ENCODE results near the gene SRBD1. TPM values are rescaled to one million over a fixed set of nuclear protein-coding genes. Genes with fewer than 3 reads are reported as not detected.

Gene SRBD1
- total and polyA plus RNA-seq, 2 of the 8 experiments (the other 6 are each of a cell fraction or from before 2014, with no cell fraction given): 4.6 to 20.0 TPM

GRCh38 chr2:45651415-45652089 lies 40.5 kb upstream of the SRBD1 start, which contains the start of gene PRKCE:
Gene PRKCE (plus strand): TSS chr2:45651675.
- Histone ChIP-seq H3K23me2 (ENCODE audit: low read depth, low read length) (peaks cover 22% of the 10 kb centered on the region), H4K20me1 (replicated peaks in 1 of 2; ENCODE audit: control insufficient read depth in 1 of 2, insufficient read depth in 2 of 2, low read length in 2 of 2) (peaks cover 0 to 3% of the 10 kb centered on the region in 2 experiments), H2BK120ac (replicated peaks; ENCODE audit: low read depth, low read length) (no peak within 1 kb of the TSS), H3K9me3 (ENCODE audit: insufficient read depth in 2 of 2, low read depth in 1 of 2, low read length in 1 of 2) (no peaks in the 10 kb centered on the region), H3K4me2 (ENCODE audit: insufficient read depth in 1 of 2, low read depth in 2 of 2, low read length in 2 of 2) (peak within 1 kb of the TSS; percentile 95 to 97), H3K4me3 (ENCODE audit: extremely low read depth in 1 of 4, insufficient read depth in 2 of 4, low read depth in 3 of 4, low read length in 4 of 4) (peak within 1 kb of the TSS; percentile 39 to 82 (median 72)), H3K18ac (ENCODE audit: extremely low read depth, low read length) (no peak within 1 kb of the TSS; the same call in 1 of the 2 replicates), H3K79me1 (ENCODE audit: low read depth, low read length) (no peaks in the 10 kb centered on the region), H3K36me3 (ENCODE audit: control insufficient read depth in 2 of 4, insufficient read depth in 4 of 4, low read length in 3 of 4) (no peaks in the 10 kb centered on the region), H3K27ac (ENCODE audit: low read depth, low read length) (no peak within 1 kb of the TSS), H3K27me3 (replicated peaks in 1 of 4; ENCODE audit: control insufficient read depth in 3 of 4, extremely low read depth in 1 of 4, insufficient read depth in 3 of 4, low read length in 3 of 4) (peaks cover 31 to 72% (median 52%) of the 10 kb centered on the region in 4 experiments), H3K9ac (replicated peaks in 1 of 4; ENCODE audit: extremely low read depth in 1 of 4, low read depth in 3 of 4, low read length in 3 of 4) (peak within 1 kb of the TSS in 1 of 4 experiments; percentile 53; a peak in 1 of 7 replicates), H3K14ac (ENCODE audit: insufficient read length) (no peak within 1 kb of the TSS), H4K91ac (replicated peaks; ENCODE audit: insufficient read length, low read length) (no peak within 1 kb of the TSS), H3K79me2 (ENCODE audit: control insufficient read depth in 1 of 2, insufficient read depth in 2 of 2, low read length in 2 of 2) (no peaks in the 10 kb centered on the region), H2BK5ac (ENCODE audit: low read depth, low read length) (no peak within 1 kb of the TSS), H2BK15ac (ENCODE audit: low read length) (peak within 1 kb of the TSS; percentile 88; the same call in 1 of the 2 replicates), H3K23ac (ENCODE audit: insufficient read length) (no peak within 1 kb of the TSS), H2BK20ac (ENCODE audit: low read length) (peak within 1 kb of the TSS; percentile 82; the same call in 1 of the 2 replicates), H3K4me1 (replicated peaks in 1 of 4; ENCODE audit: control insufficient read depth in 3 of 4, insufficient read depth in 4 of 4, low read length in 3 of 4) (peaks cover 2 to 4% (median 3%) of the 10 kb centered on the region in 4 experiments), H2AFZ (ENCODE audit: low read length) (peak within 1 kb of the TSS; percentile 97; the same call in 1 of the 2 replicates), H2BK12ac (ENCODE audit: low read depth, low read length) (peak within 1 kb of the TSS; percentile 29; the same call in 1 of the 2 replicates), H3K56ac (replicated peaks; ENCODE audit: insufficient read length, low read depth, low read length) (no peak within 1 kb of the TSS), H2AK5ac (ENCODE audit: low read depth, low read length) (no peak within 1 kb of the TSS), H3K4ac (replicated peaks; ENCODE audit: insufficient read length, low read depth, low read length) (no peak within 1 kb of the TSS), H4K8ac (ENCODE audit: extremely low read depth, insufficient read depth, low read length) (peak within 1 kb of the TSS; percentile 30; the same call in 1 of the 2 replicates), H4K5ac (ENCODE audit: insufficient read length, low read depth, low read length) (no peak within 1 kb of the TSS)
- CTCF ChIA-PET (ENCODE audit: partially characterized antibody): interaction anchor here (0.5 to 1.2 kb wide), 4 partner anchors 34 to 864 kb away, joined by 3 read pairs; no protein-coding TSS in a partner anchor
- POLR2A ChIA-PET (ENCODE audit: partially characterized antibody): interaction anchor here (1.3 kb wide), 1 partner anchor 280 kb away, joined by 3 read pairs; no protein-coding TSS in a partner anchor
- FAIRE-seq: no peak
- 1% methylated on average over 27 of the region's 66 CpGs; no CpG with 5 or more reads in 1 of the 2 experiments for WGBS, 2 experiments (ENCODE audit: extremely low coverage in 1 of 2, insufficient coverage in 1 of 2, insufficient read length in 1 of 2, insufficient replicate concordance in 2 of 2, low coverage in 1 of 2, low lambda C conversion rate in 2 of 2, missing lambda C conversion rate in 1 of 2)
- DNase-seq (ENCODE audit: low read depth in 1 of 2, low spot score in 2 of 2): peak in 1 of 2 experiments; percentile 68
- TF ChIP-seq SUZ12 (IDR thresholded peaks at IDR 0.05; ENCODE audit: low read length): peak; percentile 87
- TF ChIP-seq TAF7 (optimal IDR thresholded peaks at IDR 0.05; ENCODE audit: borderline replicate concordance, low read depth, low read length): no peak
- TF ChIP-seq ZNF274 (IDR thresholded peaks at IDR 0.05; ENCODE audit: borderline replicate concordance, extremely low read depth, low read length): no peak
- TF ChIP-seq RNF2 (IDR thresholded peaks at IDR 0.05; ENCODE audit: borderline replicate concordance, low read depth, low read length, missing control alignments, poor library complexity, severe bottlenecking): peak; percentile 72
- TF ChIP-seq MAX (IDR thresholded peaks at IDR 0.05): no peak
- TF ChIP-seq ASH2L (IDR thresholded peaks at IDR 0.05; ENCODE audit: low read length): peak; percentile 43
- no peak for TF ChIP-seq GTF2F1 (IDR thresholded peaks at IDR 0.05; ENCODE audit: borderline replicate concordance, low read depth, low read length)
- no peak for TF ChIP-seq CHD2 (IDR thresholded peaks at IDR 0.05; ENCODE audit: low read length)
- no peak for TF ChIP-seq NRF1 (IDR thresholded peaks at IDR 0.05; ENCODE audit: low read depth, low read length)
- TF ChIP-seq CHD1 (IDR thresholded peaks at IDR 0.05; ENCODE audit: low read depth, low read length): no peak
- peak; percentile 83 for TF ChIP-seq EZH2 (IDR thresholded peaks at IDR 0.05; ENCODE audit: low read depth, low read length, severe bottlenecking)
- TF ChIP-seq BRCA1 (IDR thresholded peaks at IDR 0.05; ENCODE audit: low read depth, low read length): no peak

Data from H1 (cell line).